ENCODE measurements around the gene MRPL43.
"Not testable (repeated sequence)": the region's sequence is repeated elsewhere in the genome, so short reads cannot be mapped to it uniquely, and the experiment has no call there.

MRPL43 gene

DNA sequence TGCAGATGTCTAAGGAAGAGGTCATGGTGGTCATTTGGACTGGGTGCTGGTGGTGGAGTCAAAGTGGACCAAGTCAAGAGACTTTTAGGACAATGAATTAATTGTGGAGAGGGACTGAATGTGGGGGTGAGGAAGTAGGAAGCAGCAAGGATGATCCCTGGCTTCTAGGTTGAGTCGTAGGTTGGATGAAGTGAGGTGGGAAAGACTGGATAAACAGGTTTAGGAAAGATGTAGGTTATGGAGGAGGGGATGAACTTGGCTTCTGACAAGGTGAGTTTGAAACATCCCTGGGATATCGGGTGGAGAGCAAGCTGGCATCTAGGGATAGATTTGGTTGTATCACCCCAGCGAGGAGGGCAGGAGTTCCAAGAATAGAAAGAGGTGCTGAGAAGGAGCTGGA is 10.4 kb downstream of the MRPL43 start:
- no peak overlapping the region for H3K9ac ChIP-seq (ENCODE audit: low read depth, low read length)
- no peaks in the 10 kb centered on the region for H3K9me3 ChIP-seq (ENCODE audit: insufficient read depth, low read length, severe bottlenecking)
- H2AFZ ChIP-seq (ENCODE audit: low read depth, low read length), result no peak overlapping the region
- peaks cover 14% of the 10 kb centered on the region for H3K36me3 ChIP-seq (ENCODE audit: insufficient read depth, low read length)
- H3K27ac ChIP-seq (ENCODE audit: low read length), result no peak overlapping the region
- no peak for ATAC-seq (ENCODE audit: insufficient read depth, low read depth)
- TF ChIP-seq, protein P1, sequence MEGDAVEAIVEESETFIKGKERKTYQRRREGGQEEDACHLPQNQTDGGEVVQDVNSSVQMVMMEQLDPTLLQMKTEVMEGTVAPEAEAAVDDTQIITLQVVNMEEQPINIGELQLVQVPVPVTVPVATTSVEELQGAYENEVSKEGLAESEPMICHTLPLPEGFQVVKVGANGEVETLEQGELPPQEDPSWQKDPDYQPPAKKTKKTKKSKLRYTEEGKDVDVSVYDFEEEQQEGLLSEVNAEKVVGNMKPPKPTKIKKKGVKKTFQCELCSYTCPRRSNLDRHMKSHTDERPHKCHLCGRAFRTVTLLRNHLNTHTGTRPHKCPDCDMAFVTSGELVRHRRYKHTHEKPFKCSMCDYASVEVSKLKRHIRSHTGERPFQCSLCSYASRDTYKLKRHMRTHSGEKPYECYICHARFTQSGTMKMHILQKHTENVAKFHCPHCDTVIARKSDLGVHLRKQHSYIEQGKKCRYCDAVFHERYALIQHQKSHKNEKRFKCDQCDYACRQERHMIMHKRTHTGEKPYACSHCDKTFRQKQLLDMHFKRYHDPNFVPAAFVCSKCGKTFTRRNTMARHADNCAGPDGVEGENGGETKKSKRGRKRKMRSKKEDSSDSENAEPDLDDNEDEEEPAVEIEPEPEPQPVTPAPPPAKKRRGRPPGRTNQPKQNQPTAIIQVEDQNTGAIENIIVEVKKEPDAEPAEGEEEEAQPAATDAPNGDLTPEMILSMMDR (IDR thresholded peaks at IDR 0.05; ENCODE audit: borderline replicate concordance, extremely low read depth, low read length, poor library complexity, severe bottlenecking), result no peak
- no peak for TF ChIP-seq EZH2 (IDR thresholded peaks at IDR 0.05; ENCODE audit: borderline replicate concordance, low read depth, low read length, severe bottlenecking)
- no peak overlapping the region for H3K4me2 ChIP-seq (ENCODE audit: insufficient read depth, low read length)
- no peaks in the 10 kb centered on the region for H3K79me2 ChIP-seq (ENCODE audit: insufficient read depth, low read length)
- H3K27me3 ChIP-seq (ENCODE audit: insufficient read depth, low read length, poor library complexity), result no peaks in the 10 kb centered on the region
- H4K20me1 ChIP-seq (ENCODE audit: insufficient read depth, low read length), result no peaks in the 10 kb centered on the region
- no peak overlapping the region for H3K4me3 ChIP-seq (ENCODE audit: low read depth in 1 of 2, low read length in 2 of 2)
- H3K4me1 ChIP-seq (ENCODE audit: insufficient read depth, low read length), result no peaks in the 10 kb centered on the region
- no peak for DNase-seq

- not testable (repeated sequence) for H3K4me1 ChIP-seq (ENCODE audit: insufficient read depth, low read length); H4K20me1 ChIP-seq (ENCODE audit: insufficient read depth, low read length); H3K9me3 ChIP-seq (ENCODE audit: insufficient read depth, low read length, severe bottlenecking); H3K27me3 ChIP-seq (ENCODE audit: insufficient read depth, low read length, poor library complexity); ATAC-seq (ENCODE audit: insufficient read depth, low read depth); H3K4me3 ChIP-seq (ENCODE audit: low read depth in 1 of 2, low read length in 2 of 2); H2AFZ ChIP-seq (ENCODE audit: low read depth, low read length); H3K9ac ChIP-seq (ENCODE audit: low read depth, low read length); H3K4me2 ChIP-seq (ENCODE audit: insufficient read depth, low read length); H3K27ac ChIP-seq (ENCODE audit: low read length); H3K79me2 ChIP-seq (ENCODE audit: insufficient read depth, low read length); H3K36me3 ChIP-seq (ENCODE audit: insufficient read depth, low read length); DNase-seq
These were observed 11.9 kb downstream of the MRPL43 start for GRCh38 chr10:100975397-100975796.

- H3K27me3 ChIP-seq (ENCODE audit: insufficient read depth, low read length, poor library complexity), result no peaks in the 10 kb centered on the region
- no peak overlapping the region for H3K27ac ChIP-seq (ENCODE audit: low read length)
- H3K9ac ChIP-seq (ENCODE audit: low read depth, low read length), result no peak overlapping the region
- DNase-seq (no peak), ATAC-seq (ENCODE audit: insufficient read depth, low read depth) (no peak)
- H3K4me3 ChIP-seq (ENCODE audit: low read depth in 1 of 2, low read length in 2 of 2), result no peak overlapping the region
- no peak overlapping the region for H3K4me2 ChIP-seq (ENCODE audit: insufficient read depth, low read length)
- H2AFZ ChIP-seq (ENCODE audit: low read depth, low read length), result no peak overlapping the region
- H4K20me1 ChIP-seq (ENCODE audit: insufficient read depth, low read length), result no peaks in the 10 kb centered on the region
- H3K79me2 ChIP-seq (ENCODE audit: insufficient read depth, low read length), result no peaks in the 10 kb centered on the region
- no peaks in the 10 kb centered on the region for H3K4me1 ChIP-seq (ENCODE audit: insufficient read depth, low read length)
- no peaks in the 10 kb centered on the region for H3K9me3 ChIP-seq (ENCODE audit: insufficient read depth, low read length, severe bottlenecking)
- no peaks in the 10 kb centered on the region for H3K36me3 ChIP-seq (ENCODE audit: insufficient read depth, low read length)
- TF ChIP-seq, protein P1 (IDR thresholded peaks at IDR 0.05; ENCODE audit: borderline replicate concordance, extremely low read depth, low read length, poor library complexity, severe bottlenecking), result no peak
- TF ChIP-seq EZH2 (IDR thresholded peaks at IDR 0.05; ENCODE audit: borderline replicate concordance, low read depth, low read length, severe bottlenecking), result no peak
These were observed 14.3 kb downstream of the MRPL43 start for GRCh38 chr10:100972904-100973535.

DNA sequence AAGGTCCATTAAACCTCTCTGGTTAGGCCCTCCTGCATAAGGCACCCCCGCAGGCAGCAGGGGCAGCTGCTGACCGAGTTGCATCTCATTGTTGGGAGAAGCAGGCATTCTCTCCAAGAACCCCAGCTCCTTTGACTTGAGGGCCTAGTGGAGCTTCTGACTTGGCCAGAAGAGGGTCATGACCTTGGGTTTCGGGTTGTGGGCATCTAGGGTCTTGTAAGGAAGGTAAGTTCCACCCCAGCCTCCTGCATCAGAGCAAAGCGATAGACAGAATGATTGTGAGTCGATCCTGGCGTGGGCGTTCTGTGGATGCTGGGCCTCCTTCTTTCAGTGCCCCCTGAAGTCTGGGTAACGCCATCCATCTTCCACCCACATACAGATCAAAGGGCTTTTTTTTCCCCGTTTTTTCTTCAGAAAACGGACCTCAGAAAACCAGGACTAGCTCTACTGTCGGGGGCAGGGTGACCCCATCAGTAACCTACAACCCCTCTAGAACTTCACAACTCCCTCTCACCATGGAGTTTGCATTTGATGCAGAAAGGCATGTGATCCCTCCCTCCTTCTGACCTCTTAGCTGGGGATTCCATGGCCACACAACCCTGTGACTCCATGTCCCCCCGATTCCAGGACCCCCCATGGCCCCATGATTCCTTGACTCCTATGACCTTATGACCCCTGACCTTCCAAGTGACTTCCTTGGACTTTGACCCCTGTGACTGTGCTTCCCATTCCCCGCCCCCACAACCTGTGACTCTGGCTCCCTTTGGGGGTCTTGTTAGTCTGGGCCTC is 15.0 kb downstream of the MRPL43 start:
- no peak for DNase-seq
- H3K27ac ChIP-seq (ENCODE audit: low read length), result no peak overlapping the region
- H3K4me3 ChIP-seq (ENCODE audit: low read depth in 1 of 2, low read length in 2 of 2), result no peak overlapping the region
- H3K9ac ChIP-seq (ENCODE audit: low read depth, low read length), result no peak overlapping the region
- no peak for ATAC-seq (ENCODE audit: insufficient read depth, low read depth)
- no peak overlapping the region for H3K4me2 ChIP-seq (ENCODE audit: insufficient read depth, low read length)
- no peaks in the 10 kb centered on the region for H3K79me2 ChIP-seq (ENCODE audit: insufficient read depth, low read length)
- H3K36me3 ChIP-seq (ENCODE audit: insufficient read depth, low read length), result no peaks in the 10 kb centered on the region
- no peaks in the 10 kb centered on the region for H4K20me1 ChIP-seq (ENCODE audit: insufficient read depth, low read length)
- H3K4me1 ChIP-seq (ENCODE audit: insufficient read depth, low read length), result no peaks in the 10 kb centered on the region
- H2AFZ ChIP-seq (ENCODE audit: low read depth, low read length), result no peak overlapping the region
- TF ChIP-seq, protein P1 (IDR thresholded peaks at IDR 0.05; ENCODE audit: borderline replicate concordance, extremely low read depth, low read length, poor library complexity, severe bottlenecking), result no peak
- TF ChIP-seq EZH2 (IDR thresholded peaks at IDR 0.05; ENCODE audit: borderline replicate concordance, low read depth, low read length, severe bottlenecking), result no peak
- no peaks in the 10 kb centered on the region for H3K9me3 ChIP-seq (ENCODE audit: insufficient read depth, low read length, severe bottlenecking)
- no peaks in the 10 kb centered on the region for H3K27me3 ChIP-seq (ENCODE audit: insufficient read depth, low read length, poor library complexity)
